GM12872 (cell line): Measurements from ENCODE around the gene ITGB3BP.

Experiments
- CTCF ChIP-seq: IDR thresholded peaks from 3 replicates; pipeline ENCODE4 v1.5.1; 2011; ENCODE audit warnings: low read depth, mild to moderate bottlenecking, low read length, moderate library complexity; ENCODE audit not compliant: insufficient read depth

Gene ITGB3BP

GRCh38 chr1:63448731-63449246 lies 74.2 kb downstream of the ITGB3BP start:
- TF ChIP-seq CTCF = no peak

GRCh38 chr1:63442141-63442475 lies 80.9 kb downstream of the ITGB3BP start:
- TF ChIP-seq CTCF = no peak

GRCh38 chr1:63435161-63435560 lies 87.9 kb downstream of the ITGB3BP start:
- no peak for TF ChIP-seq CTCF

GRCh38 chr1:63429281-63429680 lies 93.7 kb downstream of the ITGB3BP start:
- TF ChIP-seq CTCF = no peak

GRCh38 chr1:63428815-63429214 lies 94.2 kb downstream of the ITGB3BP start:
- TF ChIP-seq CTCF = no peak

GRCh38 chr1:63423649-63424048 lies 99.4 kb downstream of the ITGB3BP start:
- TF ChIP-seq CTCF = no peak

GRCh38 chr1:63418101-63418500 lies 104.9 kb downstream of the ITGB3BP start:
- TF ChIP-seq CTCF = no peak

GRCh38 chr1:63414691-63415365 lies 108.2 kb downstream of the ITGB3BP start:
- TF ChIP-seq CTCF = no peak
